AG04450 (cell line): ENCODE data around the gene DNAH10. TPM values are rescaled to one million over a fixed set of nuclear protein-coding genes. Genes with fewer than 3 reads are reported as not detected.

ENCODE experiments used
- CTCF ChIA-PET: fragments of 300-600, 350-600 bp; formaldehyde crosslinking; extraction: SDS; loops from one replicate; lab custom pipeline; 2022; ENCODE audit warnings: antibody characterized with exemption, inconsistent platforms; lab: Charles Lee
- POLR2A ChIA-PET: fragments of 350-600 bp; formaldehyde crosslinking; extraction: SDS; loops from one replicate; lab custom pipeline; 2021; ENCODE audit warnings: antibody characterized with exemption, inconsistent platforms; lab: Yijun Ruan, JAX
- DNase-seq: peaks from one replicate; pipeline ENCODE4 v3.0.0-alpha.2; 2011; ENCODE audit warnings: low read depth, low spot score
- H3K27ac ChIP-seq: one replicate; pipeline ENCODE4 v1.5.1; 2012; ENCODE audit warnings: low read depth, low read length, control low read depth
- H3K27me3 ChIP-seq: one replicate; pipeline ENCODE4 v1.6.0; 2012; ENCODE audit warnings: low read length; ENCODE audit not compliant: control insufficient read depth, insufficient read depth
- H3K4me3 ChIP-seq: 2 replicates; pipeline ENCODE4 v1.5.1; 2011; ENCODE audit warnings: mild to moderate bottlenecking, low read depth, low read length, control low read depth
- H3K9me3 ChIP-seq: 2 replicates; pipeline ENCODE4 v1.5.1; 2012; ENCODE audit warnings: low read length; ENCODE audit not compliant: control insufficient read depth, insufficient read depth
- CTCF ChIP-seq: IDR thresholded peaks from 2 replicates; pipeline ENCODE4 v1.5.1; 2011; ENCODE audit warnings: low read depth, low read length, control low read depth, inconsistent platforms
- polyA plus RNA-seq: library from polyadenylated mRNA; depleted of rRNA; stranded (reverse); fragments of >200 nt; gene quantifications from 2 replicates; pipeline ENCODE4 v1.2.3, GENCODE V29; 2011

Gene DNAH10
- polyA plus RNA-seq, 1 experiment: 9.1 TPM

- Histone ChIP-seq H3K4me3 (no peak overlapping the region), H3K27me3 (no peaks in the 10 kb centered on the region), H3K27ac (no peak overlapping the region), H3K9me3 (no peaks in the 10 kb centered on the region)
- TF ChIP-seq CTCF: no peak
- no peak for DNase-seq
- POLR2A ChIA-PET: no interaction called here
- CTCF ChIA-PET: no interaction called here
Observed at GRCh38 chr12:123731596-123731995, 30.5 kb upstream of the DNAH10 start.

GRCh38 chr12:123732251-123732650, 29.9 kb upstream of the DNAH10 start:
- no peak overlapping the region for H3K4me3 ChIP-seq
- no peak for DNase-seq
- H3K9me3 ChIP-seq: no peaks in the 10 kb centered on the region
- H3K27ac ChIP-seq: no peak overlapping the region
- no peaks in the 10 kb centered on the region for H3K27me3 ChIP-seq
- TF ChIP-seq CTCF: no peak
- CTCF ChIA-PET: no interaction called here
- POLR2A ChIA-PET: no interaction called here

- CTCF ChIA-PET: no interaction called here
- DNase-seq: no peak
- Histone ChIP-seq H3K4me3 (no peak overlapping the region), H3K27me3 (no peaks in the 10 kb centered on the region), H3K9me3 (no peaks in the 10 kb centered on the region), H3K27ac (no peak overlapping the region)
- TF ChIP-seq CTCF: no peak
- POLR2A ChIA-PET: interaction anchor here (0.6 kb wide), 1 partner anchor 21 kb away, joined by 5 read pairs; the partner anchor contains the start of gene ATP6V0A2
Observed at GRCh38 chr12:123733229-123733628, 28.9 kb upstream of the DNAH10 start.

DNA sequence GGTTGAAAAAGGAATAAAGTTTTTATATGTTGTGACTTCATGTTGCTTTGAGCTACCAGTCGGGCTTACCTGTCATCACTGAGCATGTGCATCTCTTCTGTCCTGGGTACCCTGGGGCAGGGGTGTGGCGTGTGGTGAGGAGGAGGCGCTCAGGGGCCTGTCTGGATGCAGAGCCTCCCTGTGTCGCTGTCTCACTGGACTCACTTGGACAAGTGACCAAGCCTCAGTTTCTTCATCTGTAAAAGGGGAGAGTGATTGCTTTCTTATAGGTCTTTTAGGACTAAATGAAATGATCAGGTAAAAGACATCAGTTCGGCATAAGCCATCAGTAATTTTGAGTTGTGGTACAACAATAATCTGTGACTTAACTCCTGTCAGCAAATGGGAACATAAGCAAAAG, 27.8 kb upstream of the DNAH10 start:
- no peak for TF ChIP-seq CTCF
- Histone ChIP-seq H3K9me3 (no peaks in the 10 kb centered on the region), H3K4me3 (no peak overlapping the region), H3K27ac (no peak overlapping the region), H3K27me3 (no peaks in the 10 kb centered on the region)
- ChIA-PET CTCF (no interaction called here), POLR2A (no interaction called here)
- DNase-seq: no peak

DNA sequence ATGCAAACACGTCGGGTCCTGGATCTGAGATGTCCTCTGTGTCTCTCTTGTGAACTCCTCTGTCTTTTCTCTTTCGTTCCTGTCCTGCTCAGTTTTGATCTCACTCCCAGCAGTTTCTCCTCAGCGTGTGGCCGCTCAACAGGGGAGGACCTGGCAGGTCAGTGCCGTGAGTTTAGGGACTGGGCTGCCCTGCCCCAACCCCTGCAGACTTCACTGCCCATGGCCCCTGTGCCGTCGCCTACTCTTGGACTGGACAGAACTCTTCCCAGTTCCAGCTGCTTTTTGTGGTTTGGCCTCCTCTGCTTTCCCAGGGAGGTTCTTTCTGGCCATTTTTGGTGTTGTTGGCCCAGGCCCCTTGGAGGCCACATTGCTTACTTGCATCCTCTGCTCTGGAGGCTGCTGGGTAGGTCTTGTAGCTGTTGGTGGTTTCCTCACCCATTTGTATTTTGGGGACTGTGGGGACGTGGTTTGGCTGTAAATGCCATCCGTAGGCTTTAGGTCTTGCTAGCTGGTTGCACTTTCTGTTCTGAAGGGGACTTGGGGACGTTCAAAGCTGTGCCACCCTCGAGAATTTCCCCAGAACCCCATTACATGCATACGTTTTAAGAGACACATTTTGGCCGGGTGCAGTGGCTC, 20.0 kb upstream of the DNAH10 start:
- no peak overlapping the region for H3K4me3 ChIP-seq
- ChIA-PET POLR2A (no interaction called here), CTCF (no interaction called here)
- no peak for TF ChIP-seq CTCF
- no peak for DNase-seq
- H3K27me3 ChIP-seq: no peaks in the 10 kb centered on the region
- no peak overlapping the region for H3K27ac ChIP-seq
- no peaks in the 10 kb centered on the region; the same call in 1 of the 2 replicates for H3K9me3 ChIP-seq
